CD4-positive, alpha-beta T cell (primary cell): Measurements from ENCODE around the gene CFLAR. TPM values are rescaled to one million over a fixed set of nuclear protein-coding genes. Genes with fewer than 3 reads are reported as not detected.

Experiments used
- ATAC-seq: fragments of 200-7000 bp; cut with Tn5 transposase; one replicate; pipeline ENCODE4 v1.10.0; 2022; ENCODE audit warnings: mild to moderate bottlenecking; ENCODE audit not compliant: poor library complexity
- CTCF ChIA-PET: fragments of 350-600 bp; sonication (Branson Sonifier 250); formaldehyde crosslinking; loops from one replicate; lab custom pipeline; 2021; ENCODE audit warnings: antibody characterized with exemption, inconsistent platforms; lab: Charles Lee
- POLR2A ChIA-PET: fragments of 350-600 bp; sonication (Branson Sonifier 250); formaldehyde crosslinking; loops from one replicate; lab custom pipeline; 2021; ENCODE audit warnings: antibody characterized with exemption, inconsistent platforms; lab: Charles Lee
- DNase-seq, 14 experiments: peaks; one replicate each; pipeline ENCODE4 v3.0.0-alpha.2; 2013 to 2020; ENCODE audit warnings: mixed read lengths in 2 of 14
- H3K27ac ChIP-seq, 2 donors: one replicate each; pipeline versions ENCODE4 v1.5.1 to v1.7.0; 2013; ENCODE audit warnings: low read length in 2 of 2, low read depth in 1 of 2, mild to moderate bottlenecking in 1 of 2
- H3K27me3 ChIP-seq, 2 experiments: 1 replicate in 1 of 2; 2 replicates in 1 of 2; pipeline versions ENCODE4 v1.6.1 to v1.7.0; 2013; ENCODE audit warnings: low read length in 2 of 2, control low read depth in 1 of 2, mild to moderate bottlenecking in 1 of 2, moderate library complexity in 1 of 2; ENCODE audit not compliant: insufficient read depth in 2 of 2, control insufficient read depth in 1 of 2
- H3K36me3 ChIP-seq: one replicate; pipeline ENCODE4 v1.6.1; 2013; ENCODE audit warnings: low read length, control low read depth; ENCODE audit not compliant: insufficient read depth
- H3K4me1 ChIP-seq: one replicate; pipeline ENCODE4 v1.6.1; 2013; ENCODE audit warnings: low read length, control low read depth; ENCODE audit not compliant: insufficient read depth
- H3K4me3 ChIP-seq: one replicate; pipeline ENCODE4 v1.5.1; 2013; ENCODE audit warnings: mild to moderate bottlenecking, low read length, moderate library complexity
- H3K9me3 ChIP-seq, 2 experiments: 1 replicate in 1 of 2; 2 replicates in 1 of 2; pipeline versions ENCODE4 v1.6.1 to v1.7.0; 2013; ENCODE audit warnings: low read length in 2 of 2, mild to moderate bottlenecking in 2 of 2, control low read depth in 1 of 2, moderate library complexity in 1 of 2; ENCODE audit not compliant: control insufficient read depth in 1 of 2, insufficient read depth in 1 of 2
- H3K27ac Mint-ChIP-seq: one replicate; pipeline ENCODE4 v1.8.0; 2020; ENCODE audit warnings: mixed read lengths
- H3K27me3 Mint-ChIP-seq: one replicate; pipeline ENCODE4 v1.8.0; 2021; ENCODE audit warnings: mixed read lengths
- H3K36me3 Mint-ChIP-seq: one replicate; pipeline ENCODE4 v1.8.0; 2021; ENCODE audit warnings: low read depth, mixed read lengths
- H3K4me1 Mint-ChIP-seq: one replicate; pipeline ENCODE4 v1.8.0; 2021; ENCODE audit warnings: low read depth, mixed read lengths
- H3K4me3 Mint-ChIP-seq: one replicate; pipeline ENCODE4 v1.8.0; 2020; ENCODE audit warnings: mild to moderate bottlenecking, mixed read lengths
- H3K9me3 Mint-ChIP-seq: one replicate; pipeline ENCODE4 v1.8.0; 2020; ENCODE audit warnings: mixed read lengths
- CTCF ChIP-seq: fragments of 200-600 bp; IDR thresholded peaks from one replicate; pipeline ENCODE4 v1.8.0; 2022; ENCODE audit warnings: antibody characterized with exemption, mild to moderate bottlenecking
- intact Hi-C, 2 experiments: fragments of 100-400 bp; cut with DNase I in 1 of 2; cut with micrococcal nuclease in 1 of 2; formaldehyde crosslinking; loops; one replicate each; pipeline versions ENCODE4 v1.15.1 to v1.9.0; 2023 to 2025; cut with DNase I, micrococcal nuclease
- total RNA-seq, 174 experiments: library from RNA in 2 of 174; stranded (reverse) in 2 of 174; gene quantifications; one replicate each; pipeline ENCODE4 v1.2.3 and lab custom pipeline; 2021 to 2026

The CFLAR gene
- total RNA-seq, 2 experiments from 2014 or later = 178 to 181 TPM

GRCh38 chr2:201201371-201201770, 85.4 kb downstream of the CFLAR start:
- Histone ChIP-seq H3K27ac (no peak overlapping the region), H3K36me3 (peaks cover 63% of the 10 kb centered on the region), H3K4me3 (no peak overlapping the region), H3K4me1 (peaks cover 21% of the 10 kb centered on the region), H3K27me3 (no peaks in the 10 kb centered on the region), H3K9me3 (no peaks in the 10 kb centered on the region)
- H3K9me3 Mint-ChIP-seq = no peaks in the 10 kb centered on the region
- ChIA-PET POLR2A (interaction anchor here (0.7 kb wide), 1 partner anchor 10 kb away, joined by 3 read pairs; no protein-coding TSS in a partner anchor), CTCF (interaction anchor here (1.5 to 1.6 kb wide), 2 partner anchors 18 to 31 kb away, joined by 5 to 6 read pairs; partner anchors contain the start of gene CASP10)
- H3K4me1 Mint-ChIP-seq = peaks cover 42% of the 10 kb centered on the region
- H3K4me3 Mint-ChIP-seq = no peak overlapping the region
- peak overlapping the region; percentile 54 for H3K27ac Mint-ChIP-seq
- no peak for TF ChIP-seq CTCF
- no peak for ATAC-seq
- no peak for DNase-seq
- intact Hi-C loops = no loop called here
- no peaks in the 10 kb centered on the region for H3K27me3 Mint-ChIP-seq
- peaks cover 78% of the 10 kb centered on the region for H3K36me3 Mint-ChIP-seq

GRCh38 chr2:201203916-201204654, 88.1 kb downstream of the CFLAR start:
- no peaks in the 10 kb centered on the region for H3K9me3 ChIP-seq
- no peaks in the 10 kb centered on the region for H3K27me3 Mint-ChIP-seq
- peak overlapping the region; percentile 62 for H3K27ac Mint-ChIP-seq
- no peaks in the 10 kb centered on the region for H3K9me3 Mint-ChIP-seq
- H3K4me3 Mint-ChIP-seq = no peak overlapping the region
- peaks cover 38% of the 10 kb centered on the region for H3K4me1 Mint-ChIP-seq
- no peaks in the 10 kb centered on the region for H3K27me3 ChIP-seq
- peaks cover 20% of the 10 kb centered on the region for H3K4me1 ChIP-seq
- peaks cover 51% of the 10 kb centered on the region for H3K36me3 ChIP-seq
- TF ChIP-seq CTCF = no peak
- ATAC-seq (no peak), DNase-seq (no peak)
- intact Hi-C loops = loop anchor here in 1 of 2 experiments (2.0 kb wide), 1 partner anchor 17 kb away; no protein-coding TSS in a partner anchor
- H3K27ac ChIP-seq = no peak overlapping the region
- no peak overlapping the region for H3K4me3 ChIP-seq
- peaks cover 78% of the 10 kb centered on the region for H3K36me3 Mint-ChIP-seq
- POLR2A ChIA-PET = interaction anchor here (0.6 to 2.1 kb wide), 6 partner anchors 10 to 28 kb away, joined by 3 to 7 read pairs (median 4); partner anchors contain the start of gene CASP10
- CTCF ChIA-PET = interaction anchor here (0.9 kb wide), 1 partner anchor 63 kb away, joined by 3 read pairs; no protein-coding TSS in a partner anchor

GRCh38 chr2:201204655-201205514, 88.9 kb downstream of the CFLAR start:
- ATAC-seq = no peak
- CTCF ChIA-PET = interaction anchor here (0.6 to 0.9 kb wide), 2 partner anchors 62 to 117 kb away, joined by 3 read pairs; no protein-coding TSS in a partner anchor
- Histone ChIP-seq H3K27ac (peak overlapping the region in 1 of 2 donors; percentile 19), H3K4me1 (peaks cover 23% of the 10 kb centered on the region), H3K36me3 (peaks cover 51% of the 10 kb centered on the region), H3K27me3 (no peaks in the 10 kb centered on the region), H3K9me3 (no peaks in the 10 kb centered on the region), H3K4me3 (no peak overlapping the region)
- Mint-ChIP-seq H3K9me3 (no peaks in the 10 kb centered on the region), H3K36me3 (peaks cover 81% of the 10 kb centered on the region), H3K4me1 (peaks cover 44% of the 10 kb centered on the region), H3K27me3 (no peaks in the 10 kb centered on the region), H3K4me3 (no peak overlapping the region), H3K27ac (peak overlapping the region; percentile 62)
- TF ChIP-seq CTCF = no peak
- POLR2A ChIA-PET = interaction anchor here (0.9 to 2.1 kb wide), 5 partner anchors 11 to 27 kb away, joined by 3 to 7 read pairs (median 4); partner anchors contain the start of gene CASP10
- intact Hi-C loops = no loop called here
- no peak for DNase-seq
